ENCODE data around the gene VSNL1.

DNA sequence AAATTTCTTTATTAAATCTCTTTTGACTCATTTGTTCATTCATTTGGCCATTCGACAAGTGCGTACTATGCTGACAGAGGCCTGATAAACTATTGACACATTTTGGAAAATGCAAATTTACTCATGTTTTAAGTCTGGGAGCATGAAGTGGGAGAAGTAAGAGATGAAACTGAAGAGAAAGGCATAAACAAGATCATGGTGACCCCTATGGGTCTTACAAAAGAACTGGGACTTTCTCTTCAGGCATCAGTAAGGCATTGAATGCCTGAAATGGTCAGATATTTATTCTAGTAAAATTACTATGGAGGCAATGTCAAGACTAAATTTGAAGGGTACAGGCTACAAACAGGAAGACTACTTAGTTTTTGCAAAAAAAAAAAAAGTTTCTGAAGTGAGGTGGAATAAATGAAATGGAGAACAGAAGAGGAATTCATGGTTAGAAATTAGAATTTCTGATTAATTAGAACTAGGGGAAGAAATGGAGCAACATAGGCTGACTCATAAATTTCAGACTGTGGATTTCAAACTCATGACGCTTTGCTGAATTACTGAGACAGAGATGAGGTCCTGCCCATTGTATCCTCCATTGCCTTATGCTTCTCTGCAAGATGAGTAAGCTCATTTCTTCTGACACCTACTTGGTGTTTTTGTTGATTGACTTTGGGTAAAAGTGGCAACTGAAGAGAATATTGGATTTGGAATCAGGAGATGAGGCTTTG is 32.7 kb downstream of the VSNL1 start:
- TF ChIP-seq, protein P1, sequence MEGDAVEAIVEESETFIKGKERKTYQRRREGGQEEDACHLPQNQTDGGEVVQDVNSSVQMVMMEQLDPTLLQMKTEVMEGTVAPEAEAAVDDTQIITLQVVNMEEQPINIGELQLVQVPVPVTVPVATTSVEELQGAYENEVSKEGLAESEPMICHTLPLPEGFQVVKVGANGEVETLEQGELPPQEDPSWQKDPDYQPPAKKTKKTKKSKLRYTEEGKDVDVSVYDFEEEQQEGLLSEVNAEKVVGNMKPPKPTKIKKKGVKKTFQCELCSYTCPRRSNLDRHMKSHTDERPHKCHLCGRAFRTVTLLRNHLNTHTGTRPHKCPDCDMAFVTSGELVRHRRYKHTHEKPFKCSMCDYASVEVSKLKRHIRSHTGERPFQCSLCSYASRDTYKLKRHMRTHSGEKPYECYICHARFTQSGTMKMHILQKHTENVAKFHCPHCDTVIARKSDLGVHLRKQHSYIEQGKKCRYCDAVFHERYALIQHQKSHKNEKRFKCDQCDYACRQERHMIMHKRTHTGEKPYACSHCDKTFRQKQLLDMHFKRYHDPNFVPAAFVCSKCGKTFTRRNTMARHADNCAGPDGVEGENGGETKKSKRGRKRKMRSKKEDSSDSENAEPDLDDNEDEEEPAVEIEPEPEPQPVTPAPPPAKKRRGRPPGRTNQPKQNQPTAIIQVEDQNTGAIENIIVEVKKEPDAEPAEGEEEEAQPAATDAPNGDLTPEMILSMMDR (IDR thresholded peaks at IDR 0.05), result peak in 1 of 3 donors; percentile 13
- TF ChIP-seq POLR2A (IDR thresholded peaks at IDR 0.05) (no peak), EP300 (IDR thresholded peaks at IDR 0.05) (no peak)
